ENCODE results near the gene PITPNM3.
"Not testable (repeated sequence)": the region's sequence is repeated elsewhere in the genome, so short reads cannot be mapped to it uniquely, and the experiment has no call there.

Gene PITPNM3

DNA sequence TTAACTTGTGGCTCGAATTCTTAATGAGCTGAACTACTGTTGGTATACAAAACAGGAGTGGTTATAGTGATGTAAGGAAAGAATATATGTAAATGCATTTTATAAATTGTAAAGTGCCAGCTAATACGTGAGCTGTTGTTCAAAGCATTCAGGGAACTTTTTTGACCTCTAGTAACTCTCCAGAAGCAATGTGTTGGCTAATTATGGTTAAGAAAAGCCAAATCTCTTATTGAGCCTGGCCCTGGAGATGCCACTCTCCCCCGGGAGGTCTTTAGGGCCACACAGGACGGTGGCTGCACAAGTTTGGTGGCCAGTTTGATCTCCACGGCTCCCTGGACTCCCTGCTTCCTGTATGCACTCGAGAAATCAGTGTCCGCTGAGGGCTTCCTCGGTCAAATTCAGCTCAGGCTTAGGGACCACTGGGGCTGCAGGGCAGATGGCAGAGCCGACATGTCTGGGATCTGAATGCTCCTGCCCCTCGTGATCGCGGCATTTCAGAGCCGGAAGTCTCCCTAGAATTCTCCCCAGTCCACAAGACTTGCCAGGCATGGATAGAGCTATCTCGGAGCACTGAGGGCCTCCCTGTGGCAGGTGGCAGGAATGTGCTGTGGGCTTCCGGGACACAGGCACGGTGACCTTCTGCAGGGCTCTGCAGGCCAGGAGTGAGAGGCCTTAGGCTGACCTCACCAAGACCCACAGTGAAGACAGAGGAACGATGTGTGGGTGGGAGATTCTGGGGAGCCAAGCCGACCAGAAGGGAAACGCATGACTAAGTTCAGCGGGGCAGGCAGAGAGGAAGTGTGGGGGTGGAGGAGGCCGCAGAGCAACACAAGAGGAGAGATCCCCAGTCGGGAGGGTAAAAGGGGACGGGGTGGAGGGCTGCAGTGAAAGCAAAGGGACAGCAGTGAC lies 18.6 kb upstream of the PITPNM3 start:
- DNase-seq: peak; percentile 80

DNA sequence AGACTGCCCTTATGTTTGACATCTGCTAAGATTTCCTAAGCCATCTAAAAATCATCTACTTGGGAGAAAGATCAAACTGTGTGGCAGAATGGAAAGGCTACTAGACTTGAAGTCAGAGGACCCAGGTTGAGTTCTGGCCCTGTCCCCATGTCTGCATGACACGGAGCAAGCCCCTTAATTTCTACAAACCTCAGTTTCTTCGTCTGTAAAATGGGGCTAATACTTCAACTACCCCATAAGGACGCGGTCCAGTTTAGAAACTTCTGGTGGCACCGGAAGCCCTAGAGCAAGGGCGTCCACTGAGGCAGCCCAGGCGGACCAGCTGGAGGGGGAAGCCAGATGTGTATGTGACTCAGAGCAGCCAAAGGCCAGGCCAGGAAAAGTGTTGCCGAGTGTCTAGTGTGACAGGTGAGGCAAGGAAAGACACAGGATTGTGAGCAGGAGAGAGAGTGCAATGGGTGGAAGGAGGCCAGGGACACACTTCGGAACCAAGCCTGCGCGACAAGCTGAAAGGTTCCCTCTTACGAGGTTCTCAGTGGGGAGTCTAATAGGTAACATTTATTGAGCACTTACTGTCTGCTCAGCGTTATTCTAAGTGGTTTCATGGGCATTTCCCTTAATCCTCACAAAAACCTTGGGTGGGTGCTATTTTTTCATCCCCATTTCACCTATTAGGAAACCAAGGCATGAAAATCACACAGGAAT lies 17.8 kb upstream of the PITPNM3 start:
- DNase-seq: no peak

DNA sequence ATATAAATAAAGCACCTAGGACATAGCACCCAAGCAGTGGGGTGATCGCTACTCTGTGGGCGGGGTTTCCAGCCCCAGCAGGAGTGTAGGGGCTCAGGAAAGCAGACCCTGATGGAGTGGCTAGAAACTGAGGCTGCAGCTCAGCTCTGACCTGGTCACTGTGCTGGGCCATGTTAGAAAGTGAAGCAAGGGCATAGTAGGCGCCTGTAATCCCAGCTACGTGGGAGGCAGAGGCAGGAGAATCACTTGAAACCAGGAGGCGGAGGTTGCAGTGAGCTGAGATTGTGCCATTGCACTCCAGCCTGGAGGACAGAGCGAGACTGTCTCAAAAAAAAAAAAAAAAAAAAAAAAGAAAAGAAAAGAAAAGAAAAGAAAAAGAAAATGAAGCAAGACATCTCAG lies 17.1 kb upstream of the PITPNM3 start:
- not testable (repeated sequence) for DNase-seq

DNA sequence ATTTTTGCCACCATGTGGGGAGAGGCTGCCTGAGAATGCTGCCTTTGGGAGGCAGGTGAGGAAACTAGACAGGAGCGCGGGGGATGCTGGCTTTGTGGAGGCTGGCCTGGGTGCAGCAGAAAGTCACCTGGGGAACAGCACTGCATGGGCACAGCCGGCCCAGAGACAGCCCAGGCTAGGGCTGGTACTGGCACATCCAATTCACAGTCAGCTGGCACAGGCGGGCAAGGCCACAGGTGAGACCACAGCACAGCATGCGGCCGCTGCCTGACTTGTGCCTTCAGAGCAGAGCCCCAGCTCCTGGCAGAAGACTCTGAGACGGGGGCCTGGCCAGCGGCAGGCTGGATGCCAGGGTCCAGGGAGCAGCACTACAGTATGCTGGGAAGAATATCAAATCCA lies 16.6 kb upstream of the PITPNM3 start:
- DNase-seq: no peak

DNA sequence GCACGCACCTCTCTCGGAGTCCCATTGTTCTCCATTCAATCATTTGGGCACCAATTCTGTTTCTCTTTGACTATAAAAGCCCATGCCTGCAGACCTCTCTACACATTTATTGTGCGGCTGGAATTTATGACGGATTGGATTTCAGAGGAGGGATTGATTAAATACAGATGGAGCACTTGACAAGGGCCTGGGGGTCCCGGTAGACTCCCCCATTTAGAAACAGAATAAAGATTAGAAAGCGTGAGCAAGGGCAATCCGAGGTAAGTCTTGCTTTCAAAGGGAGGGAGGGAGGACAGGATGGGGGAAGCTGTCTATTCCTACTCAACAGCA lies 15.1 kb upstream of the PITPNM3 start:
- no peak for DNase-seq

DNA sequence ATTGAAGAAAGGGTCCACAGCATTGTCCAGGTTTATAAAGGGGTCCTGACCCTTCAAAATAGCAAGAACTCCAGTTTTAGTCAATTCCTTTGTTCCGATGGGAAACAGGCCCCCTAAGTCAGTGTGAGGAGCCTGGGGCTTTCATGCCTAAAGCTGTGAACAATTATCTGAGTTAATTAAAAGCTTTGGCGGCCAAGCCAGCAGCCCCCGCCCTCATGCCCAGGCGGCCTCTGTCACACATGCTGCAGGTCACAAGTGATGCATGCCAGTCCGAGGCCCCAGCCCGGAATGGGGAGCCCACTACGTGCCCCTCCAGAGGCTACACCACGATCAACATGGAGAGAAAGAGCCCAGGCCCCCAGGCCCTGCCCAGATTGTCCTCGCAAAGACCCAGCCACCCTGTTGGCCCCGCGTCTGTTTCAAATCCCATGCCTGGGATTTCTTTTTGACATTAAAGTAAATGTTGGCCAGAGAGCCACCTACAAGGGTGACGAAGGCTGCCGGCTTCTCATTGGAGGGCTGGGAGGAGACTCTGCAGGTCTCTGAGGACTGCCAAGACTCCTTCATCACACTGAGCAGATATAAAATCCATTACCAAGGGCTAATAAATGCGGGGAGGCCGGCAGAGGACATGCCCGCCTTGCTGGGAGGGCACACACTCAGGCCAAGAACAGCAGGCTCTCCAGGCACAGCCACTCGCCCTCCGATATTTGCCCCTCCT lies 14.5 kb upstream of the PITPNM3 start:
- DNase-seq: no peak

DNA sequence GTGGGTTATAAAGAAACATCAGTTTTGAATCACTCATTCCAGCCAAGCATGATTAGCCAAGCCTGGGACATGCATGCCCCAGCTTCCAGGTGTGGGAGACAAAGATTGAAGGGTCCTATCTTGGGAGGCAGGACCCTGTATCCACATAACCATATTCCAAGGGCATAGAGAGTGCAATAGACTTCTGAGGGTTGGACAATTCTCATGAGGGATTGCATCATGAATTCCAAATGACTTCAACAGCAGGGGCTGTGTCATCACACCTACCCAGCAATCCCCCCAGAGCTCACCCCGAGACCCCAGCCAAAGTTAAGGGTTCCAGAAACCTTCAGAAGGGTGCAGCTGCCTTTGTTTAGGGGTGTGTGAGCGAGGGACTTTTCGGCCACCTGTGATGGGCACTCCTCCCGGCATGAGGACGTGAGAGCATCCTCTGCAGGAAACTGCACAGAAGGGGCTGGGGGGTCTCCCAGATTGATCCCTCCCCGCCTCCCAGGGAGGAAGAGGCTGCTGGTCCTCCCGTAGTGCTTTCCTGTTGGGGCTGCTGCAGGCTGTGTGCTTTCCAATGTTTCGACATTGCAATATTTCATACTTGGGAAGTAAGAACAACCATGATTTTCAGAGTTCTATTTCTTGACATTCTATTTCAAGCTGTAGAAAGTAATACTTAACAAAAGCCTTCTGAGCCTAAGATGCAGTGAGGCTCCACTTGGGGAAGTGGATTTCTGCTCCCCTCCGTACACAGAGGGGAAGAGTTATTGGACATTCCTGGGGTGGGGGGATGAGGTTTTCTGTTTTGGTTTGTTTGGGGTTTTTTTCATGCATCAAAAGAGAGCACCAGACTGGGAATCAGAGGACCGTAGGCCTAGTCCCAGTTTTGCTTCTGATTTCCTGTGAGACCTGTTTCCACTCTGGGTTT lies 13.3 kb upstream of the PITPNM3 start:
- no peak for DNase-seq

DNA sequence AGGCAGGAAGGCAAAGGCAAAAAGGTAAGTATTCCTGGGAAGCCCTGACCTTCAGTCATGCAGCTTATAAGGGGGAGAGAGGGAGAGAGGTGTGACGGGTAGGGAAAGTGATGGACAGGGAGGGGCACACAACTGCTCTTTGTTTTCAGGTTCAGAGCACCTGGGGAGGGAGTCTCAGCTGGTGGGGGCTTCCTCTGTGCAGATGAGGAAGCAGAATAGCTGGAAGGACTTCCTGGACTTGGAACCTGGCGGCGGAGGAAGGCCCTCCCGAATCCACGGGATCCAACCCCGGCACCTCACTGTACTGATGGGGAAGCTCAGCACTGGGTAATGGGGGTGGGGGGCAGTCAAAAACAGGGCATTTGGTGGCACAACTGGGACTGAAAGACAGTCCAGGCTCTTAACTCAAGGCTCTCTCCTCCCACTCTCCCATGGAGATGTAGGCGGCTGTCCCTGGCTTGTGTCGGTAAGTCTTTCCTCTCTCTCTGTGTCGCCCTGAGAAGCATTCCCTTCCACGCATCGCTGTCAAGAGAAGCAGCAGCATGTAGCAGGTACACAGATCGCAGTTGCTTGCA lies 11.9 kb upstream of the PITPNM3 start:
- no peak for DNase-seq

DNA sequence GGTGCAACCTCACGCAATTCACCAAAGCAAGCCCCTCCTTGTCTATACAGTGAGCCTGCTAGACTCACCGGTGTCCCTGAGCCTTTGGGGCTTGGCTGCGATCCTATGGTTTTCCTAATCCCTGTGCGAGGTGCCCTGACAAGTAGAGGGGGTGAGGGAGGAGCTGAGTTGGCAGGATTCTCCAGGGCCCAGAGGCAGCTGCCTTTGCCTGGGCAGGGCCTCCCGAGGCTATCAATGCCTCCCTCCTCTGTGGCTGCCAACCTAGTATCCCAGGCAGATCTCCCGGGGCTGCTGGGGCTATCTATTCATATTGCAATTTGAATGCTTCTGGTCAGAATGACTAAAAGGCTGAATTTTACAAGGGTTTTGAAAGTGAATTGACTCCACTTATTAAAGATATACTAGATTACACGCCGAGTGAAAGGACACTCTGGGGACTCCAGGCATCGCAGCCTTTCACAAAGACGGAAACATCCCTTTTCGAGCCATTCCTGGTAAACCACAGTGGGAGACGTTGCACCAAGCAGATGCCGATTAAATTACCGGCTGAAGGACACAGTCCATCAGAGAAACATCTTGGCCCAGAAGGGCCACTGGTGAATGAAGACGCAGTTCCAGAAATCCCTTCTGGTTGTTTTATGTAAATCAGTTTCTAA lies 11.3 kb upstream of the PITPNM3 start:
- no peak for DNase-seq

DNA sequence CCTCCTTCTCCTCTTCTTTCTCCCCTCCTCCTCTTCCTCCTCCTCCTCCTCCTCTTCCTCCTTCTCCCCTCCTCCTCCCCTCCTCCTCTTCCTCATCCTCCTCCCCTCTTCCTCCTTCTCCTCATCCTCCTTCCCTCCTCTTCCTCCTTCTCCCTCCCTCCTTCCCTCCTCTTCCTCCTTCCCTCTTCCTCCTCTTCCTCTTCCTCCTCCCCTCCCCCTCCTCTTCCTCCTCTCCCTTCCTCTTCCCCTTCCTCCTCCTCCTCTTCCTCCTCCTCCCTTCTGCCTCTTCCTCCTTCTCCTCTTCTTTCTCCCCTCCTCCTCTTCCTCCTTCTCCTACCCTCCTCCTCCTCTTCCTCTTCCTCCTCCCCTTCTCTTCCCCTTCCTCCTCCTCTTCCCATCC lies 5.1 kb upstream of the PITPNM3 start:
- no peak for DNase-seq

DNA sequence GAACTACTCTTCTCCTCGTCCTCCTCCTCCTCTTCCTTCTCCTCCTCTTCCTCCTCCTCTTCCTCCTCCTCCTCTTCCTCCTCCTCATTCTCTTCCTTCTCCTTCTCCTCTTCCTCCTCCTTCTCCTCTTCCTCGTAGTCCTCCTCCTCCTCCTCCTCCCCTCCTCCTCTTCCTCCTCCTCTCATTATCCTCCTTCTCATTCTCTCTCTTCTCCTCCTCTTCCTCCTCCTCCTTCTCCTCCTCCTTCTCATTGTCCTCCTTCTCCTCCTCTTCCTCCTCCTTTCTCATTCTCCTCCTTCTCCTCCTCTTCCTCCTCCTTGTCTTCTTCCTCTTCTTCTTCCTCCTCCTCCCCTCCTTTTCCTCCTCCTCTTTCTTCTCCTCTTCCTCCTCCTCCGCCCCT lies 4.1 kb upstream of the PITPNM3 start:
- no peak for DNase-seq

DNA sequence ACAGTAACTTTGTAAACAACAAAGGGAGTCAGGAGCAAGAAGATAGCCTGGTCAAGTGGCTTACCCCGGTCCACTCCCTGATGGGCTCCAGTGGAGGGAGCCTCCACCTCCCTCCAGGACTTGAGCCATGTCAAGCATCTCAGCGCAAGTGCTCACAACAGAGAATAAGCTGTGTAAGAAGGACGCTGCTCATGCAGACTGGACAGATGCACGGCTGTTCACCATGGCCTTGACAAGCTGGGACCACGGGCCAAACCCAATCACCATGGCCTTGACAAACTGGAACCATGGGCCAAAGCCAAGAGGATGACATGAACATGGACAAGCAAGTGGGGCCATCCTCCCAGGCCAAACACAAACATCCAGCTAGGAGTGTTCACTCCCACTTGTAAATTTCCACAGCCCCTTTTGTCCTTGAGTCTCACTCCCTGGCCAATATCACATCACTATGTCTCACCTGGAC lies 3.4 kb upstream of the PITPNM3 start:
- DNase-seq: no peak

DNA sequence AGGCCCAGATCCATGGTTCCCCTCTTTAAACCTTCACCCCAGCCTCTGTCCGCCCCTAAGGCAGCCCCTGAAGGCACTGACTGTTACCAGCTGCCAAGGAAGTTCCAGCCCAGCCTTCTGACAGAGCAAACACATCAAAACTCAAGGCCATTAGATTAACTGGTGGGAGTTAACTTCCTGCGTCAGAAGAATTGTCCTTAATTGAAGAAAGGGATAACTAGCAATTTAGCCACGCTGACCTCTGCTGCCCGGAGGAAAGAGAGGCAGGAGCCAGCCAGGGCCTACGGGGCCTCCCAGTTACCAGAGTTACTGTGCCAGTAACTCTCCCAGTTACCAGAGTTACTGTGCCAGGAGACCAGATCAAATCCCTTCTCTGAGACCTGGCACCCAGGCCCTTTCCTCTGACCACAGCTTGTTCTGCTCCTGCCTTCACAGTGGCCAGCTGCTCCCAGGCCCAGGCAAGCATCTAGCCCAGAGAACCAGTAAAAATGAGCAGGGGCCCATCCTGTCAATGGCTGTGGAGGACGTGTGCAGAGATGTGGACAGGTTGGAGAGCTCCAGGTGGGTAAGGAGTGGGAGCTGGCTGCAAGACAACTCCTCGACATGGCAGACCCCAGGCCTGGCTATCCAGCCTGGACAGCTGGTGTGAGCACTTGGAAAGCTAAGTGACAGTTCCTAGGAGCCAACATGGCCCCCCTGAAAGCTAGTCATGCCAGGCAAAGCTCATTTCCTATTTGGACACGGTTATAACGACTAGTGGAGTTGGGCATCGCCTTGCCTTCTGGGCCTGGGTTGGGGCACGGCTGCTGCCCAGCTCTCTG lies 2.8 kb upstream of the PITPNM3 start:
- no peak for DNase-seq

DNA sequence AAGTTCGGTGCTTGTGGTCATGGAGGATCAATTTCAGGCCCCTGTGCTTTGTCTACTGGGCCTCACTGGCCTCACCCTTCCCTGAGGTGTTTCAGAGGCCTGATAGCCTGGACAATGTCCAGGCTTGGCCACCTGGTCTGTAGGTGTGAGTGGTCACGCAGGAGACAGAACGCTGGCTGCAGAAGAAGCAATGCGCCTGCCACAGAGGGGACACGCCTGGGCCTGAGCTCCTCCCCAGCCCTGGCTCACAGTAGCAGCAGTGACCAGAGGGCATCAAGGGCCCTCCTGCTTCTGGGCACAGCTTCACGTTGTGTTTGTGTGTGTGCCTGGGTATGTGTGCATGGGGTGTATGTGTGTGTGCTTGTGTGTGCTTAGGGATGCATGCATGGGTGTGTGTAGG lies 1.9 kb upstream of the PITPNM3 start:
- DNase-seq: no peak

DNA sequence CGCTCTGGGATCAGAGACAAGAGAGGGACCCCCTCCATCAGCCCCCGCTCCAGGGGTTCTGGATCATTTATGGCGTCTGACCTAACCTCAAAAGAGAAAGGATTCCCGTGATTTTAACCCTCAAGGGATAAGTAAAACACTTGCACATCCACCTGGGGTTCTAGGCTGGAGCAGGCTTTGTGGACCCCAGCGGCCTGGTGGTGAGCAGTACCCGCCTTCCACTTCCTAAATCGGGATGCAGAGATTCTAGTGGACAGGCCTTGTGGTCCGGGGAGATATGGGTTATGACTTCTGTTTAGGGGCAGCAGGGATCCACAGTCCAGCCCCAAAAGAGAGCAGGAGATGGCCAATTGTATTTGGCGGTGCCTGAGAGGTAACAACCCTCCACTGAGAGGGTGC lies 684 bp upstream of the PITPNM3 start:
- no peak for DNase-seq

DNA sequence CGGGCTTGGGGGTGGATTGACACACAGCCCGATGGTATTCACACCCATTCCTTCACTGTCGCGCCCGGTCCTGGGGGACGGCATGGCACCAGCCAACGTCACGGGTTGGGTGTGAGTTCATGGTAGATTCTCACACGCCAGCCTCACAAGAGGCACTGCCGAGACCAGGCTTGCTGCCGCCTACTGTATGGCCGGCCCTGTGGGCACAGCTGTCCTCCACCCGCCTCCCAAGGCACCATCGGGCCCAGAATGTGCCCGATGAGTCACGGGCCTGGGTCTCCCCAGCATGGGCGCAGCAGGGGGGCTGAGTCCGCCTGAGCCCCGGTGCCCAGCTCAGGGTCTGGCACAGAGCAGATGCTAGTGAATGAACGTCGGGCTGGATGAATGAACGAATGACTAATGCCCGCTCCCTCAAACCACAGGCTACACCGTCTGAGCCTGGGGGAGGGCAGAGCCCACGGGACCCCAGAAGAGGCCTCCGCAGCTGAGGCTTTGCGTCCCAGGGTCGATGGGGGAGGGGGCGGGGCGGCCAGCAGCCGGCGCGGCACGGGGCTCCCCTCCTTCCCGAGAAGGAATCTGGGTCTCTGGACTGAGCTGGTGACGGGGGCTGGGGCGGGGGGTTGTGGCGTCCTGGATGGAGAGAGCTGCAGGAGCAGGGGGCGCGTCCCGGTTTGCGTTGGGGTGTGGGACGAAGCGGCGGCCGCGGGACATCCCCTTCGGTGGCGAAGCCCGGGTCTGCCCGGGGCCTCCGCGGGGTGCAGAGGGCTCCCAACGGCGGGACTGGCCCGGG lies 829 bp downstream of the PITPNM3 start:
- peak; percentile 45 for DNase-seq

DNA sequence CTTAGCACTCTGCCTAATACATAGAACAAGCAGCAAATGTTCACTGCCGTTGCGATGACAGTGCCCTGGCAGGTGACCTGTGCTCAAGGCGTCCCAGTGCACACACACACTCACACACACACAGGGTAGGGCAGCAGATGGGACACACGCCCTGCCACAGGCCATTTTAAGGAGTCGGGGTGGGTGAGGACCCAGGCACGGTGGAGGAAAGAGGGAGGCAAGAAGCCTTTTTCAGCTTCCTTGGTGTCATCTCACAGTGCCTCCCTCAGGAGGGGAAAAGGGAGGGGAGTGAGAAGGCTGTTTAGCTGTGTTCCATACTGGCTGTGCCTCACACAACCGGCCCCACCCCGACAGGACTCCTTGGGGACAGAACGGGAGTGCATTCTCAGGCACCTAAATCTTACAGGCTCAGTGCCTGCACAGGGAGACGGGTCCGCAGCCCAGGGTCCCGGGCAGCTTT lies 1.5 kb downstream of the PITPNM3 start:
- DNase-seq: peak; percentile 10

DNA sequence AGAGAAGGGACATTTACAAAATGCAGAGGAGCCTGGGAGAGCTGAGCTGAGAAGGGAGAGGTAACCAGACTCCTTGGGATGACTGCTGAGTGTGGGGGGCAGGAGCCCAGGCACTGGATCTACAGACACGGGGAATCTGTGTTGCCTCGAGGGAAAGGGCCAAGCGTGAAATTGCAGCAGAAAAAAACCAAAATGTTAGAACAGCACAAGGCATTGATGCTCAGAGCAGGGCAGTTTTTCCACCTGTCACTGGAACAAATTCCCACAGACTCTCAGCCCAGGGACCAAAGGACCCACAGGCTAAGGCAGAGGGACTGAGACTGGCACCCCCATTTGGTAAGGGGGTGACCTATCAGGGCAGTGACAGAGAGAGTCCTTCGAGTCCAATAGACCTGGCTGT lies 2.0 kb downstream of the PITPNM3 start:
- DNase-seq: no peak

DNA sequence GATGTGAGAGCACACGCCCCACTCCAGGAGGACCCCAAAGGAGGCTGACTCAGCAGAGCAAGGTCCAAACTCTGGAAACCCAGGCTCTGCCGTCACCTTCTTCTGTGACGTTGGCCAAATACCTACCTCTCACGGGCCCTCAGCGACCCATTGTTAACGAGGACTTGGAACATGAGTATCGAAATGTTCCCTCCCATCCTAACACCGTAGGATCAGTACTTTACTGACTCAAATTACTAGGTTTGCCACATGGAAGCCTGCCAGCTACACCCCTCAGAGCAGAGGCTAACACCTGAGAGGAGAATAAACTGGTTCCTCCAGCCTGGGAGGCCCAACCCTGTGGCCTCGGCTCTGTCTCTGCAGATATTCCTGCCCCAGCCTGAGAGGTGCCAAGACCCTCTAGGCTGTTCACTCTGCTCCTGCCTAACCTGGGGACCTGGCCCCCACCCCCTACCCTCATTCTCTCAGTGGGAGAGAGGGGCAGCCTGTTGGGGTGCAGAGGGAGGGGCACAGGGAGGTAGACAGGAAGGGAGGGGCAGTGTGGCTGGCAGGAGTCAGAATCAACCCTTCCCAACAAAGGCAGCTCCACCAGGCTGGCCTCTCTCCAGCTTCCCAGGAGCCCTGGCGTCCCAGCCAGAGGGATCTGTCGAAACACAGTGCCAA lies 4.4 kb downstream of the PITPNM3 start:
- no peak for DNase-seq

Measured in hematopoietic multipotent progenitor cell treated with erythropoietin and hydrocortisone succinate and interleukin-3 and kit ligand, for 4 days (in vitro differentiated cells).